HL-60 (cell line): Measurements from ENCODE around the gene ANKRD34B.

Source experiments
- DNase-seq, 2 experiments: peaks; one replicate each; pipeline ENCODE4 v3.0.0-alpha.2; 2010 to 2020; ENCODE audit warnings: low read depth in 1 of 2, low spot score in 1 of 2
- H3K27ac ChIP-seq: fragments of 250-450 bp; sonication (Bioruptor Pico); replicated peaks from 2 replicates; pipeline ENCODE4 v1.5.1; 2020; ENCODE audit warnings: mild to moderate bottlenecking, moderate library complexity
- H3K27me3 ChIP-seq: fragments of 250-450 bp; sonication (Bioruptor Pico); 2 replicates; pipeline ENCODE4 v1.5.1; 2021; ENCODE audit warnings: mild to moderate bottlenecking, moderate library complexity; ENCODE audit not compliant: insufficient read depth, poor library complexity, severe bottlenecking
- H3K4me3 ChIP-seq: replicated peaks from 2 replicates; pipeline ENCODE4 v1.5.1; 2011; ENCODE audit warnings: mild to moderate bottlenecking, control low read depth, low read length; ENCODE audit not compliant: insufficient read depth
- GABPA ChIP-seq: IDR thresholded peaks from 2 replicates; pipeline ENCODE4 v1.6.1; 2012; ENCODE audit warnings: low read depth
- POLR2AphosphoS5 ChIP-seq: IDR thresholded peaks from 2 replicates; pipeline ENCODE4 v1.6.1; 2012; ENCODE audit warnings: low read depth
- REST ChIP-seq: IDR thresholded peaks from 2 replicates; pipeline ENCODE4 v1.6.1; 2012; ENCODE audit warnings: low read depth; ENCODE audit not compliant: insufficient replicate concordance
- SPI1 ChIP-seq: IDR thresholded peaks from 2 replicates; pipeline ENCODE4 v1.6.1; 2012; ENCODE audit warnings: low read depth, mild to moderate bottlenecking, borderline replicate concordance
- TF ChIP-seq, protein P1 (sequence below): IDR thresholded peaks from one replicate; pipeline ENCODE4 v1.5.1; 2011; ENCODE audit warnings: low read length, control low read depth, inconsistent platforms; ENCODE audit not compliant: insufficient read depth

Gene ANKRD34B

DNA sequence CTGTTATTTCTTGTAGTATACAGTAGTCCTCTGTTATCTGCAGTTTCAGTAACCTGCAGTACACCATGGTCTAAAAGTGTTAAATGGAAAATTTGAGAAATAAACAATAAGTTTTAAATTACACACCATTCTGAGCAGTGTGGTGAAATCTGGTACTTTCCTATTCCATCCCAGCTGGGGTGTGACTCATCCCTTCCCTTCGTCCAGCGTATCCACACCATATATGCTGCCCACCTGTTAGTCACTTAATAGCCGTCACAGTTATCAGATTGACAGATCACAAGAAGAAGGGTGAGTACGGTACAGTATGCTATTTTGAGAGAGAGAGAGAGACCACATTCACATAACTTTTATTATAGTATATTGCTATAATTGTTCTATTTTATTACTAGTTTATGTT lies 53.3 kb downstream of the ANKRD34B start:
- DNase-seq, result no peak
- Histone ChIP-seq H3K4me3 (no peak overlapping the region), H3K27me3 (no peaks in the 10 kb centered on the region), H3K27ac (no peak overlapping the region)
- TF ChIP-seq POLR2AphosphoS5 (no peak), SPI1 (no peak), REST (no peak), GABPA (no peak)
- TF ChIP-seq, protein P1, sequence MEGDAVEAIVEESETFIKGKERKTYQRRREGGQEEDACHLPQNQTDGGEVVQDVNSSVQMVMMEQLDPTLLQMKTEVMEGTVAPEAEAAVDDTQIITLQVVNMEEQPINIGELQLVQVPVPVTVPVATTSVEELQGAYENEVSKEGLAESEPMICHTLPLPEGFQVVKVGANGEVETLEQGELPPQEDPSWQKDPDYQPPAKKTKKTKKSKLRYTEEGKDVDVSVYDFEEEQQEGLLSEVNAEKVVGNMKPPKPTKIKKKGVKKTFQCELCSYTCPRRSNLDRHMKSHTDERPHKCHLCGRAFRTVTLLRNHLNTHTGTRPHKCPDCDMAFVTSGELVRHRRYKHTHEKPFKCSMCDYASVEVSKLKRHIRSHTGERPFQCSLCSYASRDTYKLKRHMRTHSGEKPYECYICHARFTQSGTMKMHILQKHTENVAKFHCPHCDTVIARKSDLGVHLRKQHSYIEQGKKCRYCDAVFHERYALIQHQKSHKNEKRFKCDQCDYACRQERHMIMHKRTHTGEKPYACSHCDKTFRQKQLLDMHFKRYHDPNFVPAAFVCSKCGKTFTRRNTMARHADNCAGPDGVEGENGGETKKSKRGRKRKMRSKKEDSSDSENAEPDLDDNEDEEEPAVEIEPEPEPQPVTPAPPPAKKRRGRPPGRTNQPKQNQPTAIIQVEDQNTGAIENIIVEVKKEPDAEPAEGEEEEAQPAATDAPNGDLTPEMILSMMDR, result no peak

GRCh38 chr5:80509362-80509761 lies 60.7 kb downstream of the ANKRD34B start:
- no peak overlapping the region for H3K4me3 ChIP-seq
- no peaks in the 10 kb centered on the region for H3K27me3 ChIP-seq

DNA sequence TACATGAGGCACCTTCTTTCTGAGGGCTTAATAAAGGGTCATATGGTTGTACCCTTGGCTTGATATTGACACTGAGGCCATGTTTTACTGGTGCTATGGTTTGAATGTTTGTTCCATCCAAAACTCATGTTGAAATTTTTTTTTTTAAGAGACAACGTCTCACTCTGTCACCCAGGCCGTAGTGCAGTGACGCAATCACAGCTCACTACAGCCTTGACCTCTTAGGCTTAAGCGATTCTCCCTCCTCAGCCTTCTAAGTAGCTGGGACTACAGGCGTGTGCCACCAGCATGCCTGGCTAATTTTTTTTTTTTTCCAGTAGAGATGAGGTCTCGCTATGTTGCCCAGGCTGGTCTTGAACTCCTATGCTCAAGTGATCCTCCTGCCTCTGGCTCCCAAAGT lies 61.2 kb downstream of the ANKRD34B start:
- DNase-seq, result no peak
- TF ChIP-seq GABPA, result no peak
- Histone ChIP-seq H3K4me3 (no peak overlapping the region), H3K27ac (no peak overlapping the region), H3K27me3 (no peaks in the 10 kb centered on the region)

More at GRCh38 chr5:80509362-80509761, 60.7 kb downstream of the ANKRD34B start:
- no peak for DNase-seq
- TF ChIP-seq POLR2AphosphoS5 (no peak), REST (no peak), GABPA (no peak), SPI1 (no peak)
- TF ChIP-seq, protein P1, result no peak
- H3K27ac ChIP-seq, result no peak overlapping the region

GRCh38 chr5:80507663-80508062 lies 62.4 kb downstream of the ANKRD34B start:
- Histone ChIP-seq H3K27ac (no peak overlapping the region), H3K27me3 (no peaks in the 10 kb centered on the region), H3K4me3 (no peak overlapping the region)
- no peak for DNase-seq
- TF ChIP-seq SPI1 (no peak), POLR2AphosphoS5 (no peak), GABPA (no peak), REST (no peak)
- TF ChIP-seq, protein P1, result no peak
